Measurements from ENCODE around the gene OPRM1.

DNA sequence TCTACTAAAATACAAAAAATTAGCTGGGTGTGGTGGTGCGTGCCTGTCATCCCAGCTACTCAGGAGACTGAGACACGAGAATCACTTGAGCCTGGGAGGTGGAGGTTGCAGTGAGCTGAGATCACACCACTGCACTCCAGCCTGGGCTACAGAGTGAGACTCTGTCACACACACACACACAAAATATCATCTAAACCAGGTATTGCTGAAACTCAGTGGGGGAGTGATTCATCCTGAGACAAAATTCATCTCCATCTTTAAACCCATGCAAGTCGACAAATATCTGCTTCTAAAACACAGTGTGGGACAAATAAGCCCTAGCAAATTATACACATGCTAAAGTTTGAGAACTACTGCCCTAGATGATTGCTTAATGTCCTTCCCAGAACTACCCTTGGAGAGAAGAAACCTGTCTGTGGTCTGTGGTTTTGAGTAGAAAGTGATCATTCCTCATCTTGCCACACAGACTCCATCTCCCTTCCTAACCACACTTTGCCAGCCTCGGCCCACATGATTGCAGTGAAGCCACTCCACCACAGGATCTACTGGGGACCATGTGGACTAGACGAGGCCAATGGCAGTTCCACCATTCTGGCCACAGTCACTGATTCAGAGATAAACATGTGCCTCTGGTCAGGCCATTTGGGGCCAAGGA, 130.3 kb downstream of the OPRM1 start:
- no peak for TF ChIP-seq EZH2 (IDR thresholded peaks at IDR 0.05; ENCODE audit: borderline replicate concordance, low read depth, low read length, severe bottlenecking)
- TF ChIP-seq, protein P1, sequence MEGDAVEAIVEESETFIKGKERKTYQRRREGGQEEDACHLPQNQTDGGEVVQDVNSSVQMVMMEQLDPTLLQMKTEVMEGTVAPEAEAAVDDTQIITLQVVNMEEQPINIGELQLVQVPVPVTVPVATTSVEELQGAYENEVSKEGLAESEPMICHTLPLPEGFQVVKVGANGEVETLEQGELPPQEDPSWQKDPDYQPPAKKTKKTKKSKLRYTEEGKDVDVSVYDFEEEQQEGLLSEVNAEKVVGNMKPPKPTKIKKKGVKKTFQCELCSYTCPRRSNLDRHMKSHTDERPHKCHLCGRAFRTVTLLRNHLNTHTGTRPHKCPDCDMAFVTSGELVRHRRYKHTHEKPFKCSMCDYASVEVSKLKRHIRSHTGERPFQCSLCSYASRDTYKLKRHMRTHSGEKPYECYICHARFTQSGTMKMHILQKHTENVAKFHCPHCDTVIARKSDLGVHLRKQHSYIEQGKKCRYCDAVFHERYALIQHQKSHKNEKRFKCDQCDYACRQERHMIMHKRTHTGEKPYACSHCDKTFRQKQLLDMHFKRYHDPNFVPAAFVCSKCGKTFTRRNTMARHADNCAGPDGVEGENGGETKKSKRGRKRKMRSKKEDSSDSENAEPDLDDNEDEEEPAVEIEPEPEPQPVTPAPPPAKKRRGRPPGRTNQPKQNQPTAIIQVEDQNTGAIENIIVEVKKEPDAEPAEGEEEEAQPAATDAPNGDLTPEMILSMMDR (IDR thresholded peaks at IDR 0.05; ENCODE audit: borderline replicate concordance, extremely low read depth, low read length, poor library complexity, severe bottlenecking): no peak
